ENCODE results near the gene FOXP1. TPM values are rescaled to one million over a fixed set of nuclear protein-coding genes. Genes with fewer than 3 reads are reported as not detected.

The FOXP1 gene
- total RNA-seq, 1 experiment from 2014 or later, result 31.8 TPM

DNA sequence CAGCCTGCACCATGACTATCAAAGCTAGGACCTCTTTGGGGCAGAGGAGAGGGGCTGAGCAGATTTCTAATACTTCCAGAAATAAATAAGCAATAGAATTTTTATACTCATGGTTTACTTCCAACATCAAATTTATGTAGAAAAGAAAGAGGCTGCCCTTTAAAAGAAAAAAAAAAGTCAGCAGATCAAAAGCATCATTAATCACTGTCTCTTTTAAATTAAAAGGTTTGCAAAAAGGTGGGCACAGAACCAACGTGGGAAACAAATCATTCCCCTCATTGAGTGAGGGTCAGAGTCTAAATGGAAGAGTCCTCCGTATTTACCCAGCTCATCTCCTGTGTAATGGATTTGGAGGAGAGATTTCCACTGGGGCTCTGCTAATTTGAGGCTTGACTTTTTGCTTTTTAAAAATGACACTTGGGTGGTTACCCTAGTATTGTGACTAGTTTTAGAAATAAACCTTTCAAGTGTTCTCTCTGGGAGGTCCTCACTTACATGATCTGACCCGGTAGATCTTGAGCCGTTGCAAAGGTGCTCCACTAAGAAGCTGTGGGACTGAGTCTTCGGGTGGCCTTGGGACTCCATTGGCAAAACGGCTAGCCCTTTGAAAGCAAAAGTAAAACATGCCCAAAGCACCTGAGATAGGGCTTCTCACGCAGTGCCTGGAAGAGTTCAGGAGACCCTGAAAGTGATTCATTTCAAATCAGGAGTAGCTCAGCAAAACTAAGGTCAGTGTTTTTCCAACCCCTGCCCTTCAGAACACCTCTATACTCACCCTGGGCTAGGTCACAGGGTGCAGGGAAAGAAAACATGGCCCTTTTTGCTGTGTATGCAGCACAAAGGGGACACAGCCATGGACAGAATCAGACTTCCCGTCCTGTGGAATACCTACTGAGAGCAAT lies 320.9 kb downstream of the FOXP1 start:
- in situ Hi-C loops (cut with HindIII; ENCODE audit: low pct_unique_long_range_greater_than_20kb, low sequenced_read_pairs), result no loop called here
- DNase-seq (ENCODE audit: low read depth), result no peak

DNA sequence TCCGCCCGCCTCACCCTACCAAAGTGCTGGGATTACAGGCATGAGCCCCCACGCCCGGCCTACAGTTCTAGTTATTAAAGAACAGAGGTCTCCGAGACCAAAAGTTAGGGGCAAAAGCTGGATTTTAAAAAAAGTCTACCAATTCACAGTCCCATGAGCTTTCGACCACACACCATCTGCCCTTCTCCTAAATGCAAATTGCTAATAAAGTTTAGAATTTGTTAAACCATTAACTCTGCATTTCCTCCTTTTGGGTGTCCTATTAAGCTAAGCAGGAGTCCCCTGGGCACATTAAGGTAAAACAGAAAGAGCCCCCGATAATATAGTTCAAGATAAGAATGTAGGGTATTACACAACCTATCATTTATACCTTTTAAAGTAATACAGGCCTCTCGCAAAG lies 322.7 kb downstream of the FOXP1 start:
- DNase-seq (ENCODE audit: low read depth), result no peak
- in situ Hi-C loops (cut with HindIII; ENCODE audit: low pct_unique_long_range_greater_than_20kb, low sequenced_read_pairs), result no loop called here

GRCh38 chr3:71258526-71258925 lies 325.0 kb downstream of the FOXP1 start:
- no peak for DNase-seq (ENCODE audit: low read depth)
- in situ Hi-C loops (cut with HindIII; ENCODE audit: low pct_unique_long_range_greater_than_20kb, low sequenced_read_pairs), result no loop called here

- DNase-seq (ENCODE audit: low read depth), result peak; percentile 38
- in situ Hi-C loops (cut with HindIII; ENCODE audit: low pct_unique_long_range_greater_than_20kb, low sequenced_read_pairs), result no loop called here
These were observed 325.4 kb downstream of the FOXP1 start for GRCh38 chr3:71258116-71258515.

DNA sequence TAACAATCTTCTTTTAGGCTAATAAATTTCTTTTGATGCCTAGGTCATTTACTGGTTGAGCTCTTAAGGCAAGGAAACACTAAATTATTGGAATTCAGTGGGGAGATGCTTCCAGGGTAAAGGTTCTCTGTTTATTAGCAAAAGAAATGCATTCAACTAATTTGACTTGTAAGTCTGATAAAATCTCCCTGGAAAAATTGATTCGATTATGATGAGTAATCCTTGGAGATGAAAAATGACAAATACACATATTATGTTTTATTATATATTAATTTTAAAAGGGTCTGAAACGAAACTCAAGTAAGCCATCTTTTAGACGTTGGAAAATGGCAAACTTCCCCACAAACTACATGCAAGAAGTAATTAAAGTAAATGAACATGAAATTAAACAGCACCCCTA lies 328.0 kb downstream of the FOXP1 start:
- no peak for DNase-seq (ENCODE audit: low read depth)
- in situ Hi-C loops (cut with HindIII; ENCODE audit: low pct_unique_long_range_greater_than_20kb, low sequenced_read_pairs), result no loop called here

GRCh38 chr3:71254281-71255057 lies 329.1 kb downstream of the FOXP1 start:
- DNase-seq (ENCODE audit: low read depth), result peak; percentile 34
- in situ Hi-C loops (cut with HindIII; ENCODE audit: low pct_unique_long_range_greater_than_20kb, low sequenced_read_pairs), result no loop called here

DNA sequence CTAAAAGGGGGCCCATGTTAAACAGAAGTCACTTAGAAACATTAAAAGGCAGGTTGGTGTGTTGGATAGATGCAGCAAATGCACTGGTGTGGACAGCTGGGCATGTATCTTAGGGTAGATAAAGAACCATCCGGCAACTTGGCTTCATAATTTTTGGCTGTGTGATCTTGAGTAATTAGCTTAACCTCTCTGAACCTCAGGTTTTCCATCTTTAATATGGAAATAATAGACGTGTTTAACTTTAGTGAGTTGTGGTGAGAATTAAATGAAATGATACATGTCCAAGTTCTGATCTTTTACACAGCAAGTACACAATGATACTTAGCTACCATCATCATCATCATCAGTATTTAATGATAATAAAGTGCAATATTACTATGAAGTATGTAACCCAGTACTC lies 330.4 kb downstream of the FOXP1 start:
- DNase-seq (ENCODE audit: low read depth), result no peak
- in situ Hi-C loops (cut with HindIII; ENCODE audit: low pct_unique_long_range_greater_than_20kb, low sequenced_read_pairs), result no loop called here

DNA sequence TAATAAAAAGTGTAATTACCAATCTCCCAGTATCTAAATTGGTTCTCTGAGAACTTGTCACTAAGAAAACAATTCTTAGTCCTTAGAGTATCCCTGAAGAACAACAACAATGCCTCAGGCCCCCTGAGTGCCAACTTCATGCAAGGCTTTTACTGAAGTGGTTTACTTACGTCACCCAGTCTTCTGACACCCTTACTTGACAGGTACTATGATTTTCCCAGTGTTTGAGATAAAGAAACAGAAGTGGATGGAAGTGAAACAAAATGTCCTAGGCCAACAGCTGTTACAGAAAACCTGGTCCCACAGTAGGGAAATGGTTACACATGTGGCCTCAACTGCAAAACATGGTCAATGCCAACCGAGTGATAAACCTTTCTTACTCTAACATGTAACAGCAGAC lies 331.1 kb downstream of the FOXP1 start:
- no peak for DNase-seq (ENCODE audit: low read depth)
- in situ Hi-C loops (cut with HindIII; ENCODE audit: low pct_unique_long_range_greater_than_20kb, low sequenced_read_pairs), result no loop called here

GRCh38 chr3:71251156-71251775 lies 332.3 kb downstream of the FOXP1 start:
- in situ Hi-C loops (cut with HindIII; ENCODE audit: low pct_unique_long_range_greater_than_20kb, low sequenced_read_pairs), result no loop called here
- DNase-seq (ENCODE audit: low read depth), result no peak

- in situ Hi-C loops (cut with HindIII; ENCODE audit: low pct_unique_long_range_greater_than_20kb, low sequenced_read_pairs), result no loop called here
- DNase-seq (ENCODE audit: low read depth), result no peak
These were observed 333.5 kb downstream of the FOXP1 start for GRCh38 chr3:71250026-71250425.

GRCh38 chr3:71247958-71248335 lies 335.6 kb downstream of the FOXP1 start:
- in situ Hi-C loops (cut with HindIII; ENCODE audit: low pct_unique_long_range_greater_than_20kb, low sequenced_read_pairs), result no loop called here
- DNase-seq (ENCODE audit: low read depth), result no peak

- peak; percentile 61 for DNase-seq (ENCODE audit: low read depth)
- in situ Hi-C loops (cut with HindIII; ENCODE audit: low pct_unique_long_range_greater_than_20kb, low sequenced_read_pairs), result no loop called here
These were observed 336.1 kb downstream of the FOXP1 start for GRCh38 chr3:71247221-71247957.

DNA sequence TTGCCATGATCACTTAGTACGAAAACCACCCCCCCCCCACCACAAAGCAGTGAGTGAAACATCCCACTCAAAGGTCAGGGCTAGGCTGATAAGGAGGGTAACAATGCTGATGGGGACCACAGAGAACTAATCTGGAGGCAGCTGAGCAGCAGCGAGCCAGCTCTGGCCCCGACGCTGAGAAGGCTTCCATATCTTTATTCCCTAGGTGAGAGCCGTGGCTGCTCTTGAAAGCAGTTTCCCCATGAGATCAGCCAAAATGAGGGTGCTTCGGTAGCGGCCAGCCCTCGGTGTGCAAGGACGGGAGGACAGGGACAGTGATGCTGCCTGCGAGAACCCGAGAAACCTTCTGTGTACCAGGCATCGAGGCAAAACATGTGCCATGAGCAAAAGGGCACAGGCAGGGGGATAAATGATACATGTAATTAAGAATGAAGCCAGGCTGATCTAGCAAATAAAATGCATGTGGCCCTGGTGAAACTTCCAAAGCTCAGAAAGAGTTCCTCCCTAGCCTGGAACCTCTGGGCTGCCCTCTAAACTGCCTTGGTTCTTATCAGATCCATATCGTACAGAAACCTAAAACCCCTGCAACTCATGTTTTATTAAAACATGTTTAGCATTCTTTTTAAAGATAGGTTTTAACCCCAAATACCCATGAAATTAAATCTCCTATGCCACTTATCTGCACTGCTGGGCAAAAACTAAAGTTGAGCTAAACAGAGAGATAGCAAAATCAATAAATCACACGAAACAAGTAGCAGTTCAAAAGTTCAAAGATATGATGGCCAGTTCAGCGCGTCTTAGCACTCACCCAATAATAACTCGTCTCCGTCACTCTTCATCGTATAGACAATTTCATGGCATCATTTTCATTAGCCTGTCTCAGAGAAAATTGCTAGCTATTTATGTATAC lies 337.3 kb downstream of the FOXP1 start:
- in situ Hi-C loops (cut with HindIII; ENCODE audit: low pct_unique_long_range_greater_than_20kb, low sequenced_read_pairs), result no loop called here
- DNase-seq (ENCODE audit: low read depth), result no peak

DNA sequence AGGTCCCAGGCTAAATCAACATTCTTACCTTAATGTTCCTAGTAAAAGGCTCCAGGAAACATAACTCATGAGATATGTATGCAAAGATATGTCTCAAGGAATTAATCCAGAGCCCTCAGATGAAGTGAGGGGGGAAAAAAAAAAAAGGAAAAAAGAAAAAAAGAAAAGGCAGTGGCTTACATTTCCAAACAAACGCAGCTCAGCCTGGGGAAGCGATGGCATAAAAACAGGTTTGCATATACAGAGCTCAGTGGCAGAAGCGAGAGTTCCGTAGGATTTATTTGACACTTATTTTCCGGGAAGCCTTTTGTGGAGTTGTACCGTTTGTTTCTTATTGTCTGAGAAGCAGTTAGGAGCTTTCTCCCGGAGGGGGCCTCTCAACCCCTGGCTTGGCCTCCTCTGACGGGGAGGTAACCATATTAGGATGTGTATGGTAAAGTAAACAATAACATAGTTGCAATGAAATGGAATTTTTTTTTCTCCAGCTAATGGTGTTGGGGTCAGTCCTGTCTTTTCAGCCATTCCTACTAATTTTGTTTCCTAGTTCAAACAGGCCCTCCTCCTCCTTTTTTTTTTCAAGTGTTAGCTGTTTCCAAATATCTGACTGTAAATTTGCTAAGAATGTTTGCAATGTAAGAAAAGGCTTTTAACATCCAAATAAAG lies 338.6 kb downstream of the FOXP1 start:
- peak; percentile 14 for DNase-seq (ENCODE audit: low read depth)
- in situ Hi-C loops (cut with HindIII; ENCODE audit: low pct_unique_long_range_greater_than_20kb, low sequenced_read_pairs), result no loop called here

DNA sequence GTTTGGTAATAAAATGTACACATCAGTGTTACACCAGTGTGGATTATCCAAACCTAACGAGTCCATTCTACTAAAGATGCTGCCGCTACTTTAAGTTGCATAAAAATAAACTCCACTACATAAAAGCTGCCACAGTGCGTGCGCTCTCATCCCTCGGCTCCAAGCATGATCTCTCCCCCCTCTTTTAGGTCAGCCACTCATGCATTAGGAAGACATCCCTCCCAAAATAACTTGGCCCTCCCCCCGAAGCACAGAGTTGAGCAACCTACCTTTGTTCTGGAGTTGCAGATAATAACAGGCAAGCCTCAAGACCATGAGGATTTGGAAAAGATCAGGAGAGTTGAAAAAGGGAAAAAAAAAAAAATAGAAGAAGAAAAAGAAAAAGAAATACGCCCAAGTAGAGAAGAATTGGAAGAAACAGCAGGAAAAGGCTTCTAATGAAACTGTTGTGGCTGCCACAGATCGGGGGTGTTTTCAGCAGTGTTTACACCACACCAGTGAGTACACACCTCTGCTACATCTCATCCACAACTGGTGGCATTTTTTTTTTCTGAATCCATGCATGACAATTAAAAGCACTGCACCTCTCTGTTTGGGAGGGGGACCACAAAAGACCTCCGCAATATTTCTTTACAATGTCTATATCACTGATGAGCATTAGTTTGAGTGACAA lies 339.2 kb downstream of the FOXP1 start:
- in situ Hi-C loops (cut with HindIII; ENCODE audit: low pct_unique_long_range_greater_than_20kb, low sequenced_read_pairs), result no loop called here
- no peak for DNase-seq (ENCODE audit: low read depth)

DNA sequence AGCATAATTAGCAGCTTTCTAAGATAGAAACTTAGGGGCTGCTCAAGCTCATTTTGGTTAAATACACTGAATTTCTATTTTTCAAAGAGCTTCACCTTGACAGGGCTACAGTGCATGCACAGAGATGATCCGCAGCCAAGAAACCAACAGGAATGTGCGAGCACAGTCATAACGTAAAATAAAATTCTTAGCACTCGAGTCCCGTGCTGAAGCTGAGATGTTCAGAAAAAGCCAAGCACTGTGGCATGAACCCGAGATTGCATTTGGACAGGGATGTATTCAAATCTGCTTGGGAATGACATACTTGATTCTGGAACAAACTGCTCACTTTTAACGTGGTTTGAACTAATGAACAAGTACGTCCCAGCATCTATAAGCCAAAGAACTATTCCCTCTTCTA lies 340.3 kb downstream of the FOXP1 start:
- no peak for DNase-seq (ENCODE audit: low read depth)
- in situ Hi-C loops (cut with HindIII; ENCODE audit: low pct_unique_long_range_greater_than_20kb, low sequenced_read_pairs), result no loop called here
